Daoy (cell line): Measurements from ENCODE around the gene CTSC. TPM values are rescaled to one million over a fixed set of nuclear protein-coding genes. Genes with fewer than 3 reads are reported as not detected.
A peak's percentile ranks its signal among the peaks of the same experiment; 100 is the strongest.

ENCODE experiments used
- DNase-seq: peaks from one replicate; pipeline ENCODE4 v3.0.0-alpha.2; 2015; ENCODE audit warnings: low read depth
- total RNA-seq: library from RNA; depleted of rRNA; stranded (reverse); fragments of >200 nt; shearing (Covaris generic); gene quantifications from 2 replicates; pipeline ENCODE4 v1.2.3, GENCODE V29; 2014; rRNA removed

Gene CTSC
- total RNA-seq = 151 TPM in 2 replicates

DNA sequence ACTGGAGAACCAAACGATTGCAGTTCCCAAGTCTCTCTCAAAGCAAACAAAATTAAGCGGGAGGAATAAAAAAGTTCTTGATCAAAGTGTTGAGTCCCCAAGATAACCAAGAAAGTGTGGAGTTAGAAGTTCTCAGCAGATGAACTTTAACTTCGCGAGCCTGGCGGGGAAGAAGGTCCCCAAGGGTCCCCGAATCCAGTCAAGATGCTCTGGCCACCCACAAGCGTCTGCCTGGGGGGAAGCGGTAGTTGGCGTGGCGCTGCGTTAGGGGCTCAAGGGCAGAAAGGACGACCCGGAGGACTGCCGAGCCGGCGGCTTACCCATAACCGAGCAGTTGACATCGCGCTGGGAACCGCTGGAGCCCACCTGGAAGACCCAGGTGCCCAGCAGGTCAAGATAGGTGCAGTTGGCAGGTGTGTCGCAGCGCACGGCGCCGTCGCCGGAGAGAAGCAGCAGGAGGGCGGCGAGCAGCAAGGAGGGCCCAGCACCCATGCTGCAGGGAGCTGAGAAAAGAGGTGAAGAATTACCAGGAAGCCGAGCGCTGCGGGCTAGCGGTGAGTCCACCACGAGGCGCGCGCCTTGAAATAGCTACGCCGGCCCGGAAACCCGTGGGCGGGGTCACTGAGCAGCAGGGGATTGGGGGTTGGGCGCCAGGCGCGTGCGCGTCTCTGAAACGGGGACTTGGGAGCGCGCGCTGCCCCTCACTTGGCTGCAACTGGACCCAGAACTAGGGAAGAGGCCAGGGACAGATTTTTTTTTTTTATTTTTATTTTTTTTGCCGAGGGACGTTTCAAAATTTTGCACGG is at the start of gene CTSC:
Gene CTSC, minus strand, starts transcription at position 556 of the 806 bp plus-strand sequence. Its CDS starts 64 bp downstream, at position 492.
- DNase-seq = peak; percentile 93

DNA sequence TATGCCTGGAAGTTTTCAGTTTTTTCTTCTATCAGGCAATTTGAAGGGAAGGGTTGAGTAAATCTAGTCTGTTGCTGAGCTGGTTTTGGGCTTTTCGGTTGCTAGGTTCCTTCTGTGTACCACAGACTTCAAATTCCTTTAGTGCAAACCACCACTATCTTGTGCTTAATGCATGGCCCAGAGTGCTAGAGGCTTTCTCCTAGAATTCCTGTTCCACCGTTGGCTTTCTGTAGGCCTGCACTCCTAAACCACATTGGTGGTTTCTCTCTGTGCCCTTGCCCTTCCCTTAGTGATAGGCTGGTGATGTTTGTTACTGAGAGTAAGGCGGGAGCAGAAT is 47.1 kb upstream of the CTSC start:
- peak; percentile 56 for DNase-seq

DNA sequence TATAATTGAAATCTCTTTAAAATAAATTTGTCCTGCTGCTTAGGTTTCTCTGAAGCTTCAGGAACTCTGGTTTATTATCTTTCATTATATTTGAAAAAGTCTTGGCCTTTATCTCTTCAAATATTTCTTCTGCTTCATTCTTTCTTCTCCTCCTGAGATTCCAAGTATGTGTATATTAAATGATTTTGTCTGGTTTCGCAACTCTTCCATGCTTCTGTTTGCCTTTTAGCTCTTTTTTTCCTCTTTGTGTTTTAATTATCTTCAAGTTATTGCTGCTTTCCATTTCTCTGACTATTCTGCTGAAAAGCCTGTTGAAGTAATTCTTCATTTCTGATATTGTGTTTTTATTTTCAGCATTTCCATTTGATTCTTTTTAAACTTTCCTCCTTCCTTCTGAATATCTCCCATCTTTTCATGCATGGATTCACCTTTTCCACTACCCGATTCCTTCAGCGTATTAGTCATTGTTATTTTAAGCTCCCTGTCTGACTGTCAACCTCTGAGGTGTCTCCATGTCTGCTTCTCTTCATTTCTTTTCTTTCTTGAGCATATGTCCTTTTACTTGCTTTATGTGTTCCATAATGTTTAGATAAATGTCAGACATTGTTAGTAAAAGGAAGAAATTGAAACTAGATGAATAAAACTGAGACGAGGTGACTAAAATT is 46.6 kb upstream of the CTSC start:
- peak; percentile 53 for DNase-seq

DNA sequence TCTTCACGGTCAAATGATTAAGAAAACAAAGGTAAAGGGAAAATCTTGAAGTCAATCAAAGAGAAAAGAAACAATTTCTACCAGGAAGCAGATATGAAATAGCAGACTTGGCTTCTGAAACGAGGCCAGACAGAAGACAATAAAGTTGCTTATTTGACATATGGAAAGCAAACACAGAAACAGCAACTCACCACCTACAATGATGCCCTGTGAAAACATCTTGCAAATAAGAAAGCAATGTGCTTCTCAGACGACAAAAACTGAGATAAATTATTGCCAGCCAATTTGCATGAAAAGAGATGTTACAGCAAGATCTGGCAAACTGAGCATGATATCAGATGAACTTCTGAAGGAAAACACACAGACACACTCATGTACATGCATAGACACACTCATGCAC is 45.9 kb upstream of the CTSC start:
- DNase-seq = no peak

DNA sequence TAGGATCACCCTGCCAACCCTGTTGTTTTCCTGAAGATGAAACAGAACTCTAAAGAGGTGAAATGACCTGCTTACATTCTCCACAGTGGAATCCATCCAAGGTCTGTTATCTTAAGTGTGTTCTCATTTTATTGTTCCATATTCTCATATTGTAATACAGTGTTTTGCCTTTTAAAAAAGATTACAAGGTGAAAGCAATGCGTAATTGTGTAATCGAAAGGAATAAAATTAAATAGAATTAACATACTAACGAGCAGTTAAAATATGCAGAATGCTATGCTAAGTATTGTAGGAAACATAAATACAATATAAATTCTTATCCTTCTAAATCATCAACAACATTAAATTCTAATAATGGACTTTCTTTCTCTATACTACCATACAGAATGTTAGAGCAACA is 41.6 kb upstream of the CTSC start:
- no peak for DNase-seq

DNA sequence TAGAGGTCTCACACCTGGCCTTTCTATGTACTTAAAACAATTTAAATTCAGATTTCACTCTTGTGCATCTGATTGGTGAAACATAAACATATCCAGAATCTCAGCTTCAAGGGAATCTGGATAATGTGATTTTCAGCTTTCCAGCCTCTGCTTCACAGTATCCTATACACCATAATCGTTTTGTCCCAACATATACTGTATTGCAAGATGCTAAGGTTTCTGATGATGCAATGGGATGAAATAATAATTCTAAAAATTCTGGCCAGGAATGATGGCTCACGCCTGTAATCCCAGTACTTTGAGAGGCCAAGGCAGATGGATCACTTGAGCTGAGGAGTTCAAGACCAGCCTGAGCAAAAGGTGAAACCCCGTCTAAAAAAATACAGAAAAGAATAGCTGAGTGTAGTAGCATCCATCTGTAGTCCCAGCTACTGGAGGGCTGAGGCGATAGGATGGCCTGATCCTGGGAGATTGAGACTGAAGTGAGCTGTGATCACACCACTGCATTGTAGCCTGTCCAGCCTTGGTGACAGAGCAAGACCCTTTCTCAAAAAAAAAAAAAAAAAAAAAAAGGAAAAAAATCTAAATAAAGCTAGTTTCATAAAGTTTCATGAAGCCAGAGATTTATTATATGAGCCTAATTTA is 41.0 kb upstream of the CTSC start:
- no peak for DNase-seq

DNA sequence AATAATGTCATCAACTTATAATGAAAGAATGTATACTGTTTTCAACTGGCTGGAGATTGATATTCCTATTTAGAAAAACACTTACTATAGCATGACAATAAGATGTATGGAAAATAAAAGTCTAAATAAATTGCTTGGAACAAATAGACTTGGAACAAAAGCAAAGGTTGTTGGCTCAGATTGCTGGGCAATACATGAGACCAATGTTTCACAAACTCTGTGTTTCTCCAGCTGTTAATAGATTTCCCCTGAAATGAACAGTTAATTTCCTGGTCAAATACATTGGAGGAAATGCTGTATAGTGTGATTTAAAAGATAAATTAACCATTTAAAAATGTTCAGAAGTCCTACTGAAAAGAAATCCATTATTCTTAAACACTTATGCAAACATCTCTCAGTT is 40.1 kb upstream of the CTSC start:
- DNase-seq = no peak

DNA sequence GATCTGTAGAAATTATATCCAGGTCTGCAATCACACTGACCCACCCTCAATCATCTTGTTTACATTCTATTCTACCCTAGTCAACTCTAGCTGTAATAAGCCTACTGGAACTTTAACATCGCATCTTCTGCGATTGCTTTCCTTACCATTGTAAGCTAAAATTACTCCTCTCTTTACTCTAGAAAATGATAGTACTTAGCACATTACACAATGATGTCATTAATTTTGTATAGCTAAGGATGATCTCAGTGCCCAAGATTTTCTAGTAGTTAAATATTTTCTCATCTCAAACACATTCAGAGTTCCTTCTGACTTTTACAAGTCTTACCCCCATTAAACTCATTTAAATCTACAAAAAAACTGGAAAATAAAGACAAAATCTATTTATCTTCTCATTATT is 39.6 kb upstream of the CTSC start:
- DNase-seq = no peak

DNA sequence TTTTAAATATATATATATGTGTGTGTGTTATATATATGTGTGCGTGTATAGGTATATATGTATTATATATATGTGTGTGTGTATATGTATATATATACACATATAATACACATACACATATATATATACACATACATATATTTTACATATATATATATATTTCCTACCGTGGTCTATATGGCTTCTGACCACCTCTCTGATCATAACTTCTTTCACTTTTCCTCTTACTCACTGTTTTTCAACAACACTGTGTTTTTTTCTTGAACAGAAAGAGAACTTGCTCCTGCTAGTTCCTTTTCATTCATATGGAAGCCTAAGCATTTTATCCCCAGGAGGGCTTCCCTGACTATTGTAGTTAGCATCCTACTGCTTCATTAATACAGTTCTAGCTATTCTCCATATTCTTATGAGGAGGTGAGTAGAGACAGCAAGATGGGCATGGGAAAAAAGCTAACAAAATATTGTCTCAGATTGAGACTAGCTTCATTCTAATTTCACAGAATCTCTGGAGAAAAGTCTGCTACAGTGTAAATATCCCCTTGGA is 38.5 kb upstream of the CTSC start:
- no peak for DNase-seq

DNA sequence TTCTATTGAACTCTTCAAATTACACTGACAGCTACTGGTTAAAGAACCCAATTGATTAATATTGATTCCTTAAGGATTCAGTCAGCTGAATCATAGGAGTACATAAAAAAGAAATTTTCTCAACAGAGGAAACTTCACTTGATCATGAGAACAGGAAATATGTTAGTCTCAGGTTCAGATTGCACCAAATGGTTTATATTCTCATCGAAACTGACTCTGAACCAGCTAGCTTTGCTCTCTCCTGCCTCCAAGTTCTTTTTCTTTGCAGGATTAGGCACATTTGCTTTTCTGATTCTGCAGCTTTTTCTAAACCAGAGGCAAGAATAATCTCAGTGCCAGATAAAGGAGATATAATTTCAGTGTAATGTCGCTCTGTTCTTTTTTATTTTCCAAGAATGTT is 33.2 kb upstream of the CTSC start:
- no peak for DNase-seq

DNA sequence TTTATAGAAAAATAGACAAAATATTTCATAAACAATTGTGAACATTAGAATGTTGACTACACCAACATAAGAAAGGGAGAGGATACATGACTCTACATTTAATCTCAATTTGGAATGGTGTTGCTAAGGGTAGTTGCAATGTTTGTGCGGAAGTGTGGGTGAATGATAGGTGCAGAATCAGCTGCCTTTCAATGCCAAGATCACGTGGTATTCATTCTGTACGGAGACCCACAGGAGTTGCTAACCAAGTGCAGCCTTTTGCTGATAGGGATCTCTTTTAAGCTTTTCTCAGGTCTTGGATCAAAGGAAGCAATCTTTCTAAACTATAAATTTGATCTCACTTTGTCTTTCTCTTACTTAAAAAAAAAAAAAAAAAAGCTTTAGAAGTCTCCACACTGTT is 29.8 kb upstream of the CTSC start:
- DNase-seq = no peak

DNA sequence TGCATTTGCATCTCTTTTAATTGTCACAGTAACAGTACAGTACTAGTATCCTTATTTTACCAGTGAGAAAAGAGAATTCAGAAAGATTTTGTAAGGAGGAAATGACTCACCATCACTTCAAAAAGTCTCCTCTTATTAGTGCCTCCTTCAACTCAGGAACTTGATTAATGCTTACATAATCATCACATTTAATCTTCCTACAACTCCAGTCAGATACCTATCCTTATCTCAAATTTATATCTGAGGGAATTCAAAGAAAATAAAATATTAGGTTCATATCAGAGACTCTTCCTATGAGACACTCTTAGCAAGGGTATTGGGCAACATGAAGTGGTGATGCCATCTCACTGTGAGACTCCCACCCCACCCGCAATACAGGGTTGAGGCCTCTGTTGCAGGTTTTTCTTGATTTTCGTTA is 26.1 kb upstream of the CTSC start:
- no peak for DNase-seq

DNA sequence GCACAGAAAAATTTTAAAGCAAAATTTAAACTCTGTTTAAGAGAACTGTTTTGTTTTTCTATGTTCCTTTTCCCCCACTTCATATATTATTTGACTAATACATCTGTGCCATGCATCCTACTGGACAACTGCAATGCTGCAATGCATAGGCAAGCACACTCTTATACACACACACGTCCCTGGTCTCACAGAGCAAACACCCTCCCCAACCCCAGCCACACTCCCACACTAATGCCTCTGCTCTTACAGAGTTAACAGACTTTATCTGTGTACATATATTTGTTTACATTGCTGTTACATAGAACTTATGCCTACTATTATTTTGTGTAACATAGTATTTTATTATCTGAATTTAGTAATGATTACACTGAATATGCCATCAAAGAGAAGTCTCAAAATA is 25.5 kb upstream of the CTSC start:
- DNase-seq = no peak

DNA sequence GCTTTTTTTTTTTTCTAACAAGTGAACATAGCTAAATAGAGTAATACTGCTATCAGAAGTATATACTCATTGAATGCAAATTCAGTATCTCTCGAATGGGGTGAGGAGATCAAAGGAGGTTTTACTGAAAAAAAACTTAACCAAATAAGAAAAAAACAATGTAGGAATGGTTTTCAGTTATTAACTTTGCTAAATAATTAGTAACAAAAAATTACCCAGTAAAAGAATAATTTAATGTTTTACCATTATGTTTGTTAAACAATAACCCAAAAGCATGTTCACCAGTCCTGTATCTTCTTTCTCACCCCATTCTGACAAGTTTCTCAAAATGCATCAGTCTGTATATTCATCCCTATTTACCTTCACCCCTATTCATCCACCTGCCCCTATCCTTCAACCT is 22.6 kb upstream of the CTSC start:
- no peak for DNase-seq

DNA sequence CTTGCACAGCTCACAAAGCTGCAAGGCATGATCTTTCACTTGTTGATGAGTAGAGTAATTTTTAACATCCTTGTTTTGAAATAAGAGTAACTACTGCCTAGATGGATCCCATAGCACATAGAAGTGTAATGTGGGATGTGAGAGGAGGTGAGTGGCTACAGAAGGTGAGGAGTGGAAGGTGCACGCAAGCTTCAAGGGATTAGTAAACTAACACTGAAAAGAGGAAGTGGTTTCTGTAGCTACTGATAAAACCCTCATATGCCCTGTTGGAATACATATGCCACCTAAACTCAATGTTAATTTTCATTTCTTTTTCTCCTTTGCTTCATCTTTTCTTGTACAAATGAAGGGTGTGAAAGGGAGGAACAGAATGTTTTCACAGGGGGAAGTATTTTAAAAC is 22.0 kb upstream of the CTSC start:
- no peak for DNase-seq

DNA sequence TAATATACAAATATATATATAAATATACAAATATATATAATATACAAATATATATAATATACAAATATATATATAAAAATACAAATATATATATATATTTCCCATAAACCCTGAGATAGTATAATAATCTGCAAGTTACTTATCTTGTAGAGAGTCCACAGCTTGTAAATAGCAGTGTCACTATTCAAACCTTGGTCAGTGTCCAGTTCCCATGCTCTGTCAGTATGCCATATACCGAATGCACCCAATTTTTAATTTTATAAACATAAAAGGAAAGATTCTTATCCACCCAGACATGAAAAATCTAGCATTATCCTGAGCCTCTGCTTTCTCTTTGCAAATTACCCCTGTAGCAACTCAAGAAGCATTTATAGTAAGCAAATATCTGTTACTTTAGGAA is 21.6 kb upstream of the CTSC start:
- no peak for DNase-seq

DNA sequence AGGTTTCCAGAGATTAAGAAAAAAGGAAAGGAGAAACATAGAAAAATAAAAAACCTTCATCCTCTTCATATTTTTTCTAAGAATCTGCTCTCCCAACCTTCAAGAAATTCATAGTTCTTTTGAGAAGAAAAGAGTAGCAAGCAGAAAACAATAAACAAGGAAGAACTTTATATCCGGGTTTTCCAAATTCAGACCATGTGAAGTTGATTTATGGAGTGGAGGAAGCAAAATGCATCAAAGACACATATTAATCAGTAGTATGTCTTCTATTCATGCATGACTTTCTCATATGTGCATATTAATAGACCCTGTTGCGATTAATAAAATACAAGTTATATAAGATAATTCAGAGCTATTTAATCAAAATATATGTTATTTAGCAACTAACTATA is 20.5 kb upstream of the CTSC start:
- no peak for DNase-seq

DNA sequence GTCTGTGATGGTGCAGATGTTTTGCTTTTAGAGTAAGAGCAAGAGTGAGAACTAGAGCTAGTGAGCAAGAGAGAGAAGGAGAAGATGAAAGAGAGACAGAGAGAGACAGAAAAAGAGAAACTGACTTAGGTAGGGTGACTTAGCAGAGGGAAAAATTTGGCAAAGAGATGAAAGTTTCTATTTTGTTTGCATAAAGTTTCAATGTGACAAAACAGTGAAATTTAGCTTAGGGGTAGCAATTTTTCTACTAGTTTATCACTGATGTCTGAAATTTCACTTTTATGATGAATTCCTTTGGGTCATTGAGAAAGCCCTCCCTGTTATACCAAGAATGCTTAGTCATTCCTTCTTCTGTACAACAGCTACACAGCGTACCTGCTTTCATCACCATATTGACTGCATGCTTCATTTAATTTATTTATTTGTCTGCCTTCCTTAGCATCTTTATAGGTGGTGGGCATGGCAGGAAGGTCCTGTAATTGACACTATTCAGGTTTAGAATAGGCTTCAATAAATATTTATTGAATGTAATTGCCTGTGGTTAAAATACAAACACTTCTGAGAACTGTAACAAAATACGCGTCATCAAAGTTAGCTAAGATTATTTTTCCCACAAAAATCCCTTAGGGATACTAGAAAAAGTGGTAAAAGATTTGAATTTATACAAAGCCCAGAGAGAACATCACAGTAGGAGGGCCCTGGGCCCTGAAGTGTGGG is 19.9 kb upstream of the CTSC start:
- peak; percentile 21 for DNase-seq

DNA sequence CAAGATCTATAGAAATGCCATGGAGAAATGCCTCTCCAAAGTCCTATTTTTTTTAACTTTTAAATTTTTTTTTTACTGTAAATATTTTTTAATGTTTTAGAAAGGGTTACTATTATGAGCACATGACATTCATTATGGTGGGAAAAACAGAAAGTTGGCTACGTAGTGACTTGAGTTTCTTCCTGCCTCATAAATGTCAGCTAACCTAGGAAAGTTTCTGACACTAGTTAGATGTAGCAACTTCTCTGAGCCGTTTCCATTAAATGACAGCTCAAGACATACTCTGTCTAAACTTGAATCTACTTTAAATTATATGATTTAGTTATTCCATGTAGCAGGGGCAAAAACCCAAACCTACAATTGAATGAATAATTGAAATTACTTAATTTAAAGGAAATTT is 18.4 kb upstream of the CTSC start:
- DNase-seq = no peak

DNA sequence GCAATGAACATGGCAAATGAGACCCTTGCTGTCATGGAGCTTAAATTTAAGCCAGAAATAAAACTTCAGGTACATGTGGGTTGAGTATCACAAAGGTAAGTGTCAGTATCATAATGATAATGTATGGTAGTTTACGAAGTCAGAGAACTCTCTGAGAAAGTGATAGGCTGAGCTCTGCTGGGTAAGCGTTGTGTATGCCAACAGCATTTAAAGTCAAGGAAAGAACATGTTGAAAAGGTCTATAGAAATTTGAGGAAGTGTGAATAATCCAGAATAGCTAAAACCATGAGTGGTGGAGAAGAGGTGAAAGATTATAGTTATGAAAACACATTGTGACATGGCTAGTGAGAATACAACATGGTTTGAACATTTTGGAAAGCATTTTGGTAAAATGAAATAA is 17.4 kb upstream of the CTSC start:
- no peak for DNase-seq

DNA sequence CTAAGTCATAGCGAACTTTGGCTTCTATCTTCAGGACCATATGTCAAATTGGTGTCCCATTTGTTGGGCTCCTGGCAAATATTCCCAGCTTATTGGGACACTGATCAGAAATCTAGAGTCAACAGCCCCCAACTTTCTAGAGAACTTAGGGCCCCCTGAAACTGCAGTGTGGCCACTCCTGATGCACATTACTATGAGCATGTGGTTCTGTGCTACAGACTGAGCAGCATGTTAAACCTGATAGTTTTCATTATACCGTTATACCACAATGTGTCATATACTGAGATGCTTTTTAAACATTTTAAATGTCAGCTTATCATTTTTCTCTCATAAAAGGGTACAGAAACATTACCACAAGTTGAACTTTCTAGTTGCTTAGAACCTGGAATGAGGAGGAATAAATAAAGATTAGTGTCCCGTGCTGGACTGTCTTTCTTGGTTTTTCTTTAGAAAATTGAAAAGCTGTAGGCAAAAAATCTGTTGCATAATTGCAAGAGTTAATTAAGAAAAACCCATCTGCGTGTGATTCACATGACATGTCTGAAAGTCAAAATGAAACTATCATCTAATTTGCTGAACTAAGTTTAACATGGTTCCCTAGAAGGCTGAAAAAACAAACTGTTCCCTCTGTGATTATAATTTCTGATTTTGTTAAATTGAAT is 16.4 kb upstream of the CTSC start:
- DNase-seq = no peak

DNA sequence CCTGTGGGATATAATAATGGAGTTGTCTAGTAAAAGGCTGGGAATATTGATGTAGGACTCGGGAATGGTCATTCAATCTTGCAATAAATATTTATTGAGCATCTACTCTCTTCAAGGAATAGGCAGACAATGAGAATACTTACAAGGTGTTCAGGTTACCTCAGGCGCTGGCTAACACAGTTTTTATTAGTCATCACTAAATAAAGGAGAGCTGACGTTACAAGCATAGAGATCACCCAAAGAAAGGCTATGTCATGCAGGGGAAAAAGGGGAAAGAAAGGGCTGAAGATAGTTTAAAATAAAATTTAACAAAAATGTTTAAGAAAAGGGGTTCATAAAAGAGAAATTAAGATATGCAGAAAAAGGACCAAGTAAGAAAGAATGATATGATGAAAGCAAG is 15.8 kb upstream of the CTSC start:
- DNase-seq = no peak
